ENCODE measurements around the gene HOXA9. TPM values are rescaled to one million over a fixed set of nuclear protein-coding genes. Genes with fewer than 3 reads are reported as not detected.

The HOXA9 gene
- total RNA-seq, 1 donor from 2014 or later: not detected

DNA sequence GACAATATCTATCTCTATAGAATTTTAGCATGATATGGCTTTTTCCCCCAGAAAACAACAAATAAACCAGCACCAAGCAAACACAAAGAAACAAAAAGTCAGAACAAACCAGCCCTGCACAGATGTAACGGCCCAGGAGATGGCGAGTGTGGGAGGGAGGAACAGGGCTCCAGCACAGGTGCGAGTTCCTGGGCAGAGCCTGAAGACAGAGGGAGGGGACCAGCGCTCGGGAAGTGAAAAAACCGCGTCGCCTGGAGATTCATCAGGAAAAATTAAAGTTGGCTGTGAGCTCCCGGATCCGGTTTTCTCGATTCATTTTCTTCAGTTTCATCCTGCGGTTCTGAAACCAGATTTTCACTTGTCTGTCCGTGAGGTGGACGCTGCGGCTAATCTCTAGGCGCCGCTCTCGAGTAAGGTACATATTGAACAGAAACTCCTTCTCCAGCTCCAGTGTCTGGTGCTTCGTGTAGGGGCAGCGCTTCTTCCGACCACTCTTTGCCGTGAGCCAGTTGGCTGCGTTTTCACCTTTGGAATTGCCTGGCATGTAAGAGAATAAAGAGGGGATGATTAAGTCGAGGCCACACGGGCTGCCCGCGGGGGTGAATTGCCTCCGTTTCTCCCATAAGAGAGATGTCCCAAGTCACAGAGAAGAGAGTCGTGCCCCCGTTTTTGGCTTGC is 6.4 kb upstream of the HOXA9 start:
- Histone ChIP-seq H3K27me3 (ENCODE audit: insufficient read depth, low read length) (peaks cover 92% of the 10 kb centered on the region), H3K4me1 (ENCODE audit: insufficient read depth, low read length) (peaks cover 5% of the 10 kb centered on the region), H3K27ac (ENCODE audit: low read depth, low read length) (no peak overlapping the region), H3K9me3 (ENCODE audit: insufficient read depth, low read depth, low read length) (peaks cover 16% of the 10 kb centered on the region), H3K79me2 (ENCODE audit: insufficient read depth, low read length) (no peaks in the 10 kb centered on the region), H3K4me3 (ENCODE audit: insufficient read depth, low read depth, low read length) (no peak overlapping the region), H3K36me3 (ENCODE audit: insufficient read depth, low read length) (no peaks in the 10 kb centered on the region), H3K4me2 (ENCODE audit: low read length) (no peak overlapping the region), H2AFZ (ENCODE audit: low read depth, low read length) (no peak overlapping the region), H3K9ac (ENCODE audit: low read length) (no peak overlapping the region), H4K20me1 (ENCODE audit: insufficient read depth, low read length) (peaks cover 6% of the 10 kb centered on the region)
- H3K4me3 Mint-ChIP-seq (ENCODE audit: unreplicated experiment): no peak overlapping the region
- FAIRE-seq (no peak), DNase-seq (ENCODE audit: low read depth) (no peak)
- H3K27me3 Mint-ChIP-seq (ENCODE audit: low read depth, unreplicated experiment): peaks cover 70% of the 10 kb centered on the region
- TF ChIP-seq CTCF (IDR thresholded peaks at IDR 0.05; ENCODE audit: insufficient read depth, low read depth, low read length) (no peak), EZH2 (IDR thresholded peaks at IDR 0.05; ENCODE audit: insufficient read depth, low read length) (no peak)
- no peaks in the 10 kb centered on the region for H3K36me3 Mint-ChIP-seq (ENCODE audit: low read depth, unreplicated experiment)
- H3K27ac Mint-ChIP-seq (ENCODE audit: unreplicated experiment): peak overlapping the region; percentile 80
- no peaks in the 10 kb centered on the region for H3K4me1 Mint-ChIP-seq (ENCODE audit: low read depth, unreplicated experiment)
- H3K9me3 Mint-ChIP-seq (ENCODE audit: unreplicated experiment): peaks cover 33% of the 10 kb centered on the region

- Histone ChIP-seq H3K4me3 (ENCODE audit: insufficient read depth, low read depth, low read length) (no peak overlapping the region), H3K4me1 (ENCODE audit: insufficient read depth, low read length) (peaks cover 5% of the 10 kb centered on the region), H3K9ac (ENCODE audit: low read length) (no peak overlapping the region), H3K9me3 (ENCODE audit: insufficient read depth, low read depth, low read length) (peaks cover 16% of the 10 kb centered on the region), H3K79me2 (ENCODE audit: insufficient read depth, low read length) (no peaks in the 10 kb centered on the region), H2AFZ (ENCODE audit: low read depth, low read length) (no peak overlapping the region), H3K4me2 (ENCODE audit: low read length) (no peak overlapping the region), H3K27ac (ENCODE audit: low read depth, low read length) (no peak overlapping the region), H3K27me3 (ENCODE audit: insufficient read depth, low read length) (peaks cover 92% of the 10 kb centered on the region), H3K36me3 (ENCODE audit: insufficient read depth, low read length) (no peaks in the 10 kb centered on the region), H4K20me1 (ENCODE audit: insufficient read depth, low read length) (peaks cover 6% of the 10 kb centered on the region)
- H3K36me3 Mint-ChIP-seq (ENCODE audit: low read depth, unreplicated experiment): no peaks in the 10 kb centered on the region
- peak overlapping the region; percentile 72 for H3K27ac Mint-ChIP-seq (ENCODE audit: unreplicated experiment)
- DNase-seq (ENCODE audit: low read depth) (no peak), FAIRE-seq (no peak)
- peaks cover 33% of the 10 kb centered on the region for H3K9me3 Mint-ChIP-seq (ENCODE audit: unreplicated experiment)
- H3K27me3 Mint-ChIP-seq (ENCODE audit: low read depth, unreplicated experiment): peaks cover 70% of the 10 kb centered on the region
- H3K4me3 Mint-ChIP-seq (ENCODE audit: unreplicated experiment): no peak overlapping the region
- TF ChIP-seq CTCF (IDR thresholded peaks at IDR 0.05; ENCODE audit: insufficient read depth, low read depth, low read length): no peak
- no peak for TF ChIP-seq EZH2 (IDR thresholded peaks at IDR 0.05; ENCODE audit: insufficient read depth, low read length)
- H3K4me1 Mint-ChIP-seq (ENCODE audit: low read depth, unreplicated experiment): no peaks in the 10 kb centered on the region
Observed at GRCh38 chr7:27171325-27171636, 5.9 kb upstream of the HOXA9 start.

All from astrocyte (in vitro differentiated cells and primary cell).